Stomach (tissue), 4 donors: ENCODE data around the gene IL17RC.

Source experiments
- CTCF ChIP-seq, 7 experiments: fragments of 450-650 bp in 4 of 7; fragments of 200-600 bp in 3 of 7; sonication (generic) in 3 of 7; IDR thresholded peaks; one replicate each; pipeline ENCODE4 v1.5.1; 2016 to 2019; ENCODE audit warnings: antibody characterized with exemption in 7 of 7, control low read depth in 2 of 7, mild to moderate bottlenecking in 1 of 7
- EP300 ChIP-seq: sonication (generic); formaldehyde crosslinking; IDR thresholded peaks from one replicate; pipeline ENCODE4 v1.6.1; 2017; ENCODE audit warnings: antibody characterized with exemption
- POLR2A ChIP-seq, 4 donors: fragments of 450-650 bp; IDR thresholded peaks; one replicate each; pipeline ENCODE4 v1.6.1; 2016; ENCODE audit warnings: antibody characterized with exemption in 4 of 4, control low read depth in 2 of 4, mild to moderate bottlenecking in 1 of 4, moderate library complexity in 1 of 4

- TF ChIP-seq CTCF (IDR thresholded peaks at IDR 0.05) (no peak), POLR2A (IDR thresholded peaks at IDR 0.05) (no peak), EP300 (no peak)
These were observed 8.6 kb upstream of the IL17RC start for GRCh38 chr3:9908286-9908685.
